Liver (tissue), 3 donors: ENCODE measurements around the gene OTUD5.

Experiments used
- CTCF ChIP-seq: fragments of 150-350 bp; IDR thresholded peaks from 2 replicates; pipeline ENCODE4 v1.5.1; 2017; ENCODE audit warnings: improper control_type of control experiment, low read depth, low read length; ENCODE audit not compliant: missing input control
- GABPA ChIP-seq, 2 donors: IDR thresholded peaks in 1 of 2; conservative IDR thresholded peaks in 1 of 2; 2 replicates each; pipeline ENCODE4 v1.6.1; 2016; ENCODE audit warnings: antibody characterized with exemption in 2 of 2, mild to moderate bottlenecking in 1 of 2, moderate library complexity in 1 of 2
- HNF4A ChIP-seq, 2 donors: conservative IDR thresholded peaks; 2 replicates each; pipeline ENCODE4 v1.6.1; 2016; ENCODE audit warnings: antibody characterized with exemption in 2 of 2, mild to moderate bottlenecking in 2 of 2
- YY1 ChIP-seq: IDR thresholded peaks from 2 replicates; pipeline ENCODE4 v1.6.1; 2016; ENCODE audit warnings: antibody characterized with exemption, mild to moderate bottlenecking
- TF ChIP-seq, protein P1 (sequence below): IDR thresholded peaks from 2 replicates; pipeline ENCODE4 v1.6.1; 2016; ENCODE audit warnings: antibody characterized with exemption, mild to moderate bottlenecking
- TF ChIP-seq, protein P2 (sequence below): IDR thresholded peaks from 2 replicates; pipeline ENCODE4 v1.6.1; 2016; ENCODE audit warnings: antibody characterized with exemption
- donor health status: healthy.
- donor health status: healthy.

DNA sequence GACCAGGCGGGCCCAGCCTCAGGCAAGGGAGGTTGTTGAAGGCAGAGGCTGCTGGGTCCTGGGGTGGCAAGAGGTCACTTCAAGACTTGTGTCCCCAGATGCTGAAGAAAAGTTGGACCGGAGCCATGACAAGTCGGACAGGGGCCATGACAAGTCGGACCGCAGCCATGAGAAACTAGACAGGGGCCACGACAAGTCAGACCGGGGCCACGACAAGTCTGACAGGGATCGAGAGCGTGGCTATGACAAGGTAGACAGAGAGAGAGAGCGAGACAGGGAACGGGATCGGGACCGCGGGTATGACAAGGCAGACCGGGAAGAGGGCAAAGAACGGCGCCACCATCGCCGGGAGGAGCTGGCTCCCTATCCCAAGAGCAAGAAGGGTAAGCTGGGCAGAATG lies 55.3 kb downstream of the OTUD5 start:
- TF ChIP-seq CTCF (no peak), HNF4A (conservative IDR thresholded peaks at IDR 0.05) (no peak), GABPA (IDR thresholded peaks at IDR 0.05 in 1 of 2, conservative IDR thresholded peaks at IDR 0.05 in 1 of 2) (no peak), YY1 (no peak)
- TF ChIP-seq, protein P1, sequence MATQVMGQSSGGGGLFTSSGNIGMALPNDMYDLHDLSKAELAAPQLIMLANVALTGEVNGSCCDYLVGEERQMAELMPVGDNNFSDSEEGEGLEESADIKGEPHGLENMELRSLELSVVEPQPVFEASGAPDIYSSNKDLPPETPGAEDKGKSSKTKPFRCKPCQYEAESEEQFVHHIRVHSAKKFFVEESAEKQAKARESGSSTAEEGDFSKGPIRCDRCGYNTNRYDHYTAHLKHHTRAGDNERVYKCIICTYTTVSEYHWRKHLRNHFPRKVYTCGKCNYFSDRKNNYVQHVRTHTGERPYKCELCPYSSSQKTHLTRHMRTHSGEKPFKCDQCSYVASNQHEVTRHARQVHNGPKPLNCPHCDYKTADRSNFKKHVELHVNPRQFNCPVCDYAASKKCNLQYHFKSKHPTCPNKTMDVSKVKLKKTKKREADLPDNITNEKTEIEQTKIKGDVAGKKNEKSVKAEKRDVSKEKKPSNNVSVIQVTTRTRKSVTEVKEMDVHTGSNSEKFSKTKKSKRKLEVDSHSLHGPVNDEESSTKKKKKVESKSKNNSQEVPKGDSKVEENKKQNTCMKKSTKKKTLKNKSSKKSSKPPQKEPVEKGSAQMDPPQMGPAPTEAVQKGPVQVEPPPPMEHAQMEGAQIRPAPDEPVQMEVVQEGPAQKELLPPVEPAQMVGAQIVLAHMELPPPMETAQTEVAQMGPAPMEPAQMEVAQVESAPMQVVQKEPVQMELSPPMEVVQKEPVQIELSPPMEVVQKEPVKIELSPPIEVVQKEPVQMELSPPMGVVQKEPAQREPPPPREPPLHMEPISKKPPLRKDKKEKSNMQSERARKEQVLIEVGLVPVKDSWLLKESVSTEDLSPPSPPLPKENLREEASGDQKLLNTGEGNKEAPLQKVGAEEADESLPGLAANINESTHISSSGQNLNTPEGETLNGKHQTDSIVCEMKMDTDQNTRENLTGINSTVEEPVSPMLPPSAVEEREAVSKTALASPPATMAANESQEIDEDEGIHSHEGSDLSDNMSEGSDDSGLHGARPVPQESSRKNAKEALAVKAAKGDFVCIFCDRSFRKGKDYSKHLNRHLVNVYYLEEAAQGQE: no peak
- TF ChIP-seq, protein P2, sequence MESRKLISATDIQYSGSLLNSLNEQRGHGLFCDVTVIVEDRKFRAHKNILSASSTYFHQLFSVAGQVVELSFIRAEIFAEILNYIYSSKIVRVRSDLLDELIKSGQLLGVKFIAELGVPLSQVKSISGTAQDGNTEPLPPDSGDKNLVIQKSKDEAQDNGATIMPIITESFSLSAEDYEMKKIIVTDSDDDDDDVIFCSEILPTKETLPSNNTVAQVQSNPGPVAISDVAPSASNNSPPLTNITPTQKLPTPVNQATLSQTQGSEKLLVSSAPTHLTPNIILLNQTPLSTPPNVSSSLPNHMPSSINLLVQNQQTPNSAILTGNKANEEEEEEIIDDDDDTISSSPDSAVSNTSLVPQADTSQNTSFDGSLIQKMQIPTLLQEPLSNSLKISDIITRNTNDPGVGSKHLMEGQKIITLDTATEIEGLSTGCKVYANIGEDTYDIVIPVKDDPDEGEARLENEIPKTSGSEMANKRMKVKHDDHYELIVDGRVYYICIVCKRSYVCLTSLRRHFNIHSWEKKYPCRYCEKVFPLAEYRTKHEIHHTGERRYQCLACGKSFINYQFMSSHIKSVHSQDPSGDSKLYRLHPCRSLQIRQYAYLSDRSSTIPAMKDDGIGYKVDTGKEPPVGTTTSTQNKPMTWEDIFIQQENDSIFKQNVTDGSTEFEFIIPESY: no peak
